HG02870 (cell line): ENCODE results near the gene ITGB4.
"Not testable (repeated sequence)": the region's sequence is repeated elsewhere in the genome, so short reads cannot be mapped to it uniquely, and the experiment has no call there.

Experiments used
- ATAC-seq: cut with Tn5 transposase; IDR thresholded peaks from one replicate; pipeline ENCODE4 v1.9.1; 2021; ENCODE audit warnings: mild to moderate bottlenecking, moderate library complexity; ENCODE audit not compliant: unreplicated experiment

Gene ITGB4

DNA sequence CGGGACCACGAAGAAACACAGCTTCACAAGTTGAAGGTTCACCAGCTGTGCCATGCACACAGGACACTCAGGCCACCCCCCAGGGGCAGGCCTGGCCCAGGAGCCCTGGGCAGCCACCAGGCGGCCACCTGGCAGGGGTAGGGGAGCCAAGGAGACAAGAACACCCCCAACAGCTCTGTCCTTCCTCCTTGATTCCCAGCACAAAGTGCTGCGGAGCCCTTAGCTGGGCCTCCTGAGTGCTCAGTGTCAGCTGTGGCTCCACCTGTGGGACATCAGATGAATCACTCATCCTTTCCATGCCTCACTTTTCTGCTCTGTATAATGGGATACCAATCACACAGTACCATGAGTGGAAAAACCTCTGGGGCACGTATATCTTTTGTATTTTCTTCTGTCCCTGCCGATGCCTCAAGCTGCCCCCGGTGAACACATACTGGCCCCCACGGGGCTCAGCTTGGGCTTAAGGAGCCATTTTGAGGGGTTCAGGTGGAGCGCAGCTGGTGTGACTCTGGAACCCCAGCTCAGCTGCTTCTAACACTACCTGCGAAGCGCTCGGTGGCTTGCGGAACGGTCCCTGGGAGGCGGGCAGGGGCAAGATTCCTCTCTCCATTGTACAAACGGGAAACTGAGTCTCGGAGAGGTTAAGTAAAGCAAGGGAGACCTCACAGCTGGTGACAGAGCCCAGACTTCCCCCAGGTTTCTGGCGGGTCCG, 31.7 kb downstream of the ITGB4 start:
- ATAC-seq: no peak

- no peak for ATAC-seq
Observed at GRCh38 chr17:75753514-75754377, 32.5 kb downstream of the ITGB4 start.

- no peak for ATAC-seq
Observed at GRCh38 chr17:75754378-75755204, 33.3 kb downstream of the ITGB4 start.

DNA sequence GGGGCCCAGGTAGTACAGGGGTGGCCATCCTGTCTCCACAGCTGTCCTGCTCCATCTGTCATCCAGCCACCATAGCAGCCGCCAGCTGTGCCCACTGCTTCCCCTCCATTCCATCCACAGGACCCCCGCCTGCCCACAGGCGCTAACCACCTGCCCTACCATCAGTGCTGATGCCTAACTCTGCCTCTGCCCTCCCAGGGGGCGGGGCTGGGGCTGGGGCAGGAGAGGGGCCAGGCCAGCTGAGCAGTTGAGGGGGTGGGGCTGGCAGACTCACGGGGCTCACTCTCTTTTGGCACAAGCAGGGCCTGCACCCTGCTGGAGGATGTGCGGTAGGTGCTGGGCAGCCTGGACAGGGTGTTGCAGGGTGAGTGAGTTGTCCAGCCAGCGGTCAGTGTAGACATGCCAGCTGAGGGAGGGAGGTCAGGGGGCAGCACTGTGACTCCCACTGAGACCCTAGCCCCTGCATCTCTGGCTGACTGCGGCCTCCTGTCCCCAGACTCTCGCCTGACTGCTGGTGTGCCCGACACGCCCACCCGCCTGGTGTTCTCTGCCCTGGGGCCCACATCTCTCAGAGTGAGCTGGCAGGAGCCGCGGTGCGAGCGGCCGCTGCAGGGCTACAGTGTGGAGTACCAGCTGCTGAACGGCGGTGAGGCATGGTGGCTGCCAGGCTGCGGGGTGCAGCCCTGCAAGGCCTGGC, 34.1 kb downstream of the ITGB4 start:
- ATAC-seq: no peak

GRCh38 chr17:75755990-75756389, 34.7 kb downstream of the ITGB4 start:
- ATAC-seq: no peak

- ATAC-seq: no peak
Observed at GRCh38 chr17:75756451-75757085, 35.3 kb downstream of the ITGB4 start.

DNA sequence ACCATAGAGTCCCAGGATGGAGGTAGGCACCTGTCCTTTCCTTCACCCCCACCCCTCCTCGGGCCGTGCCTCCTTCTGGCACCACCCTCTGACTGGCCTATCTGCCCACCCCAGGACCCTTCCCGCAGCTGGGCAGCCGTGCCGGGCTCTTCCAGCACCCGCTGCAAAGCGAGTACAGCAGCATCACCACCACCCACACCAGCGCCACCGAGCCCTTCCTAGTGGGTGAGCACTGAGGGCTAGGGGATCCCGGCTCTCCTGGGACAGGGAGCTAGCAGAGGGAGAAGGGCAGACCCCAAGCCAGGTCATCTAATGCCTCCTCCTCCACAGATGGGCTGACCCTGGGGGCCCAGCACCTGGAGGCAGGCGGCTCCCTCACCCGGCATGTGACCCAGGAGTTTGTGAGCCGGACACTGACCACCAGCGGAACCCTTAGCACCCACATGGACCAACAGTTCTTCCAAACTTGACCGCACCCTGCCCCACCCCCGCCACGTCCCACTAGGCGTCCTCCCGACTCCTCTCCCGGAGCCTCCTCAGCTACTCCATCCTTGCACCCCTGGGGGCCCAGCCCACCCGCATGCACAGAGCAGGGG, 35.9 kb downstream of the ITGB4 start:
- ATAC-seq: no peak

DNA sequence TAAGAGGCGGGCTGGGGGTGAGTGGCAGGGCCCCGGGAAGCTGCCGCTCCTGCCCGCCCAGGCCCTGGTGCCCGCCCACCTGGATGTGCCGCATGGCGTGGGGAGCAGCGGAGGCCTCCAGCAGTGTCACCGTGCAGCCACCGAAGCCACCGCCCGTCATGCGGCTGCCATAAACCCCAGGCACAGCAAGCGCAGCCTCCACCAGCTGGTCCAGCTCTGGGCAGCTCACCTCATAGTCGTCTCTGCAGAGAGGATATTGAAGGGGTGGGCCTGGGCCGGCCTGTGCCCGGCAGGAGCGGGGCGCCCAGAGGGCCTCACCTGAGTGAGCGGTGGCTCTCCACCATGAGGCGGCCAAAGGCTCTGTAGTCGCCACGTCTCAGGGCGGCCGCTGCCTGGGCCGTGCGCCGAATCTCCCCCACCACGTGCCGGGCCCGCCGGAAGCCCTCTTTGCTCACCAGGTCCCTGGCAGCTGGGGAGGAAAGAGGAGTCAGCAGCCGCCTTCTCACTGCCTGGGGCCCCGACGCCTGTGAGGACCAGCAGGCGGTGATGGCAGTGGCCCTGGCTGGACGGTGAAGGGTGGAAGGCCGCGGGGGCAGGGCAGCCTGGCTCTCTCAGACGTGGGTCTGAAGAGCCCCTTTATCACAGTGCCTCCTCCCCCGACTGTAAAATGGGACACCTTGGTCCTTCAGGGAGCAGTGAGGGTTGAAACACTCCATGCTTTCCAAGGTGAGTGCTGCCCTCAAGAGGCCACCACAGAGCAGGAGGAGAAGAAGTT, 37.1 kb downstream of the ITGB4 start:
- no peak for ATAC-seq

- no peak for ATAC-seq
Observed at GRCh38 chr17:75759457-75759856, 38.2 kb downstream of the ITGB4 start.

GRCh38 chr17:75759978-75760640, 38.9 kb downstream of the ITGB4 start:
- ATAC-seq: not testable (repeated sequence)

DNA sequence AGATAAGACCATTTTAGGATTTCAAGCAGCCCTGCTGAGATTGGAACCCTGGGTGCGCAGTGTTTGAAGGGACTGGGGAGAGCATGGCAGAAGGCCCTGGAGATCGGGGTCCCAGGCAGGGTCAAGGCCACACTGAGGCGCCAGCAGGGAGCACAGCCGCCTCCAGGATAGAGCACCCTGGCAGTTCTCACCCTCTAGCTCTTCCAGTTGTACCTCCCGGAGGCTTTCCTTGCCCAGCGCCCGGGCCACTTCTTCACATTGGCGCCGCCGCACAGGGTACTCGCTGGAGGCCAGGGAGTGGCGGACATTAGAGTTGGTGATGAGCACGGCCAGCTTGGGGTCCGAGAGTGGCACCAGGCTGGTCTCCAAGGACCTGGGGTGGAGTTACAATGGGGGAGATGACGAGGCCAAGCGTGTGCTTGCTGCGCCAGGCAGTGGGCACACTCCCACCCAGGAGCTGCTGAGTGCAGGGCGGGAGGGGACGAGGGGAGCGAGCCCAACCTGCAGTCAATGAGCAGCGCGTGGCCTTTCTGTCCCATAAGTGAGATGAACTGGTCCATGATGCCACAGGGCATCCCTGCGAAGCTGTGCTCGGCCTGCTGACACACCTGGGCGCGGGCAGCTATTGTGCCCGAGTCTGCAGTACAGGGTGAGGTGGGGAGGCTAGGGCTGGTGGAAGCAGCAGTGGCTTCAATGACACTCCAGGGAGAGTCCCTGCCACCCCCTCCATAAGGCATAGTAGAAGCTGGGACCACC, 41.4 kb downstream of the ITGB4 start:
- no peak for ATAC-seq

GRCh38 chr17:75763269-75763607, 42.0 kb downstream of the ITGB4 start:
- ATAC-seq: no peak

DNA sequence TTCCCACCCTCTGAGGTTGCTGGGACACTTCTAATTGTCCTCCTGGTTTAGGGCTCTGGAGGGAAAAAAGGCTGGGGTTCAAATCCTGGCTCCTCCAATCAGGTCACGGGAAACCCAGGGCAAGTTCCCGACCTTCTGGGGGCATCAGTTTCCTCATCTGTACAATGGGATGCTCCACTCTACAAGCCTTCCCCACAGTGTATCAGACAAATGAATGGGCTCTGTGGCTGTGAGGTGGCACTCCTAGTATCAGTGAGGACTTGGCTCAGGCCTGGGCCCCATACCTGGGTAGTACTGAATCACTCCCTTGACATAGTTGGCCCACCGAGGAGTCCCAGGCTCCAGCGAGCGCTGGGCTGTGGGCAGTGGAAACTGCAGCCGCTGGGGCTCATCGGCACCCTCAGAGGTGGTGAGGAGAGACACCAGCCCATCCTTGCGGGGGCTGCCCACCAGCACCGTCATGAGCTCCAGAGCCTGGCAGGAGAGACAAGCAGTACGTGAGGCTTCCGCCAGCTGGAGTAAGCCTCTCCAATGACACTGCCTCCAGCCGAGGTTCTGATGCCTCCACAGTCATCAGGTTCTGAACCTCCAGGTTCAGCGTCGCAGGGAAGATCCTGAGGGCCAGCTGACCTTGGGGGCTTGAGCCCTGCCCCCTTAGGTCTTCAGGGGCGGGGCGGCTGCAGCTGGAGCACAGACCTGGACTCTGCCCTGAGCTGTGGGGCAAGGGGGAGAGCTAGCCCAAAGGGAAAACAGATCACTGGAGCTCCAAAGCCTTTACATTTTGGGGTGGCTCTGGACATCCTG, 42.6 kb downstream of the ITGB4 start:
- ATAC-seq: no peak

DNA sequence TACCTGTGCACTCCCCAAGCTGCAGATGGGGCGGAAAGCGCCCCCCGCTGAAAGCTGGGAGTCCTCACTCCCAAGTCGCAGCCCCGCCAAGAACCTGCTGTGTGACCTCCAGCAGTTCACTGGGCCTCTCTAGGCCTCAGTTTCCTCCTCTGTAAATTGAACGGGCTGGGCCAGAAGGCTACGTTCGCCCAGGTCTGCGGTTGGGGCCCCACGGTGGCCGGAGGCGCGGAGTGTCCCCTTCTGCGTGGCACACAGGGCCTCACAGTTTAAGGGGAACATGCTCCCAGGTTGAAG, 43.1 kb downstream of the ITGB4 start:
- no peak for ATAC-seq

GRCh38 chr17:75764711-75765421, 43.6 kb downstream of the ITGB4 start, which contains the start of gene GALK1:
TSS of gene GALK1 (minus strand) at chr17:75765192. CDS start at chr17:75765136, 56 bp downstream.
- peak; percentile 59 for ATAC-seq

DNA sequence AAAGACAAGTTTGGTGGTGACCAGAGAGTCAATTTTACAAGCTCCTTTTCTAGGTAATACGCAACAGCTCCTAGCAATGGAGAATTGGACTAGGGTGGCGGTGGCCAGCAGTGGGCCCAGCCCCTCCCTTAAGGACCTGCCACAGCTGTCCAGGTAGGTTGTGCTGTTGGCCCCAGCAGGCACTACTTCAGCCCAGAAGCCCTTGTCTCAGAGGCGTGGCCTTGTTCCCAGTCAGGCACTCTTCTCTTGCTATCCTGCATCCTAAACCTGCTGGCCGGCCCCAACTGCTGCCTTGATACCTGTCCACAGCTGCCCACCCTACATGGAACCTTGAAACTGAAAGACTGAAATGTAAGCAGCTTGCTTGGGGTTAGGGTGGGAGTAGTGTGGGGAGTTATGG, 44.7 kb downstream of the ITGB4 start:
- no peak for ATAC-seq

- no peak for ATAC-seq
Observed at GRCh38 chr17:75767881-75768280, 46.6 kb downstream of the ITGB4 start.
